LNCAP (cell line): ENCODE measurements around the gene SCAMP3.

Experiments used
- TF ChIP-seq, protein P1 (sequence below): fragments of 450-650 bp; IDR thresholded peaks from 2 replicates; pipeline ENCODE4 v1.5.1; 2017; ENCODE audit warnings: mild to moderate bottlenecking

Gene SCAMP3

DNA sequence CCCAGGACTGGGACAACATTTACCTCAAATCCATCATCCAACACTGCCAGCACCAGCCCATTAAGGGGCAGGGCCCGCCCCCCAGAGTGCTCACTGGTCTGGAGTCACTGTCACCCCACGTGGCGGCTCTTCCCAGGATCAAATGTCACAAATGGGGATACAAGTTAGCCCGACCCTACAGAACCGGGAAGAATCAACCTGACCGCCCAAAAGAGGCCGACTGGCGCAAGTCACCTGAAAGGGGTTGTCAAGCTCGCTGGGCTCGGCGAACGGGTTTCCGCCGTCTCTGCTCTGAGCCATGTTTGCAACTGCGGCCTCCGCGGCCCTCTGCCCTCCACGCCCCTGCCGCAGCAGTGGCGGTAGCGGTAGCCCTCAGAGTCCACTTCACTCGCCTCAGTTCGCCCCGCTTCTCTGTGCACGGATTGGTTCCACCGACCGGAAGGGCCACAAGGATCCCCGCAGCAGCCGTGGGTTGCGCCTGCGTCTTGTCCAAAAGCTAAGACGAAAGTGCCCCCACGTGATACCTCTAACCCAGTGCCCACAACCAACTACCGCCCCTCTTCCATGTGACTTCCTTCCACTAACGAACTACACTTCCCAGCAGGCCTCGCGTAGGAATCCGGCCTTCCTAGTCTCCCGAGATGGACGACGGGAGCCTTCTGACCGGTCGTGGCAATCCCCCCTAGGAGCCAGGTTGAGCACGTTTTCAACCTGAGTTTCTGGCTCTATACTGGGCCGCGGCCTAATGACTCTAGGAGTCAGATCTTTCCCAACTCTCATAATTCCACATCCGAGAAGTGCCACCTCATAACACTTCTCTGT lies at the start of gene SCAMP3:
Gene SCAMP3 (minus strand): TSS at position 509 of the 822 bp plus-strand sequence. CDS start 209 bp downstream, at position 300.
- TF ChIP-seq, protein P1, sequence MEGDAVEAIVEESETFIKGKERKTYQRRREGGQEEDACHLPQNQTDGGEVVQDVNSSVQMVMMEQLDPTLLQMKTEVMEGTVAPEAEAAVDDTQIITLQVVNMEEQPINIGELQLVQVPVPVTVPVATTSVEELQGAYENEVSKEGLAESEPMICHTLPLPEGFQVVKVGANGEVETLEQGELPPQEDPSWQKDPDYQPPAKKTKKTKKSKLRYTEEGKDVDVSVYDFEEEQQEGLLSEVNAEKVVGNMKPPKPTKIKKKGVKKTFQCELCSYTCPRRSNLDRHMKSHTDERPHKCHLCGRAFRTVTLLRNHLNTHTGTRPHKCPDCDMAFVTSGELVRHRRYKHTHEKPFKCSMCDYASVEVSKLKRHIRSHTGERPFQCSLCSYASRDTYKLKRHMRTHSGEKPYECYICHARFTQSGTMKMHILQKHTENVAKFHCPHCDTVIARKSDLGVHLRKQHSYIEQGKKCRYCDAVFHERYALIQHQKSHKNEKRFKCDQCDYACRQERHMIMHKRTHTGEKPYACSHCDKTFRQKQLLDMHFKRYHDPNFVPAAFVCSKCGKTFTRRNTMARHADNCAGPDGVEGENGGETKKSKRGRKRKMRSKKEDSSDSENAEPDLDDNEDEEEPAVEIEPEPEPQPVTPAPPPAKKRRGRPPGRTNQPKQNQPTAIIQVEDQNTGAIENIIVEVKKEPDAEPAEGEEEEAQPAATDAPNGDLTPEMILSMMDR: no peak

DNA sequence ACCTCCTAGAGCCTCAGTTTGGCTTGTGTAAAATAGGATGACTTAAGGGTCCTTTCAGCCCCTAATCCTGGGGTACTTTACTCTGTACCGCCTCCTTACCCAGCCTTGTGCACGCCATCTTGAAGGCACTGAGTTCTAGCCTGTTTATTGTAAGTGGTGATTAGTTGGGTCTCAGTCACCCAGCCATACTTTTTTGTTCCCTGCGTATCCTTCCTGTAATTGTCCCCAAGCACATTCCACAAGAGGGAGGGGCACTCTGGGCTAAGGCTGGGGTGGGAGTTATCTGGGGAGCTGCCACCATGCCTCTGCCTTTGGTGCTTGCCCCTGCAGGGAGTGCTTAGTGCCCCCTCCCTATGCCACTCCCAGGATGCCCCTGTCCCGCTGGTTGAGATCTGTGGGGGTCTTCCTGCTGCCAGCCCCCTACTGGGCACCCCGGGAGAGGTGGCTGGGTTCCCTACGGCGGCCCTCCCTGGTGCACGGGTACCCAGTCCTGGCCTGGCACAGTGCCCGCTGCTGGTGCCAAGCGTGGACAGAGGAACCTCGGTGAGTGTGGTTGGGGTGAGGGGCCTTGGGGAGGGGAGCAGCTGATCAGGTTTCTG lies 47.4 kb upstream of the SCAMP3 start:
- TF ChIP-seq, protein P1: no peak

DNA sequence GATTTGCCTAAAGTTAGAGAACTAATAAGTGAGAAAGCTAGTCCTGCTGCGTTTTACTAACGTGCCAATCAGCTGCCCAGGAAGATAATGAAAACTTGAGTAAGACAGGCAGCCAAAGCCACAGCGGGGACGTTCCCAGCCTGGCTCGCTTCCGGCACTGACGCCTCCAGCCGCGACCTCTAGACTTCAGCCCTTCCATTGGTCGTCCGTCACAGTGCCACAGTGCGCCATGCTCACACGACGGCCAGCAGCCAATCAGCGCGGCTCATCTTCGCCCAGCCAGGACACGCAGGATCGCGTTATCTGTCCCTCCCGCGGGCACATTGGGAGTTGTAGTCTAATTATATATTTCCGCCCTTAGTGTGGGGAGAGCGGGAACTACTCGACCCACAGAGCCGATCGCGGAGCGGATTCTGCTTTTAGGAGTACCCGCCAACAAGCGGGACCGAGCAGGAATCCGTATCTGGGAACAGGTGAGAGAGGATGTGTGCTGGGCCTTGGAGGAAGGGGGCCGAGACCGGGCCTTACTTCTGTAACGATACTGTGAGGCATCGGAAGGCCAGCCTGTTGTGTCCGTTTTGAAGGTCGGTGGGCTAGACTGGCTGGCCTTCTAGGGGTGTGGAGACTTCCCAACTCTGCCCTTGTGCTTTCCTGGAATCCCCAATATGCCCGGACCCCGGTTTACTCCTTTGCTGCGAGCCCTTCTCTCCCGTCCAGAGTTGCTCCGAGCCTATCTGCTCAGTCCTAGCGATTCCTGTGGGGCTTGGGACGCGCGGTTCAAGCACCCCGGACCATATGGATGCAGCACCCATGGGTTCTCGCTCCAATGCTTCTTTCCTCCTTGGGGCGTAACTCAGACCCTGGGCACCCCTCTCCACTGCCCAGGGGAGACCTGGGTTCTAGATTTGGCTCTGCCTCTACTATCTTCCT lies 46.6 kb upstream of the SCAMP3 start, which contains the start of gene FDPS:
Gene FDPS (plus strand): TSS at position 374 of the 930 bp plus-strand sequence. CDS start 924 bp downstream, outside the sequence.
- TF ChIP-seq, protein P1: no peak

GRCh38 chr1:155307247-155307740 lies 45.1 kb upstream of the SCAMP3 start:
- TF ChIP-seq, protein P1: no peak

DNA sequence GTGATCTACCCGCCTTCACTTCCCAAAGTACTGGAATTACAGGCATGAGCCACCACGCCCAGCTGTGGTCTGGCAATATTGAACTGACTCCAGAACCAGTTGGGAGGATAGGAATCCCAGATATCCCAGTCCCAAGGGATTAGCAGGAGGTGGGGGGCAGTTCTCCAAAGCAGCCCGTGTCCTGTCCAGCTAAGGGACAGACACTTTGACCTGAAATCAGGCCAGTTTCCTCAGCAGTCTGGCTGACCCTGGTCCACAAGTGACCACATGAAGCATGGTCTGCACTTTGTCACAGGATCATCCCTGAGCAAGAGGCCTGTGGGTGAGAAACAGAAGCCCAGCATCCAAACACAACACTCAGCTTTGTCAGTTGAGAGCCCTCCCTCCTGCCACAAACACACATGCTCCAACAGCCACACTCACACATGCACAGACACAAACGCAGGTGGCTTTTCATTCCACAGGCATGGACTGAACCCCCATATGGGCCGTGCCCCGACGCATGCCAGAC lies 43.8 kb upstream of the SCAMP3 start:
- TF ChIP-seq, protein P1: no peak

DNA sequence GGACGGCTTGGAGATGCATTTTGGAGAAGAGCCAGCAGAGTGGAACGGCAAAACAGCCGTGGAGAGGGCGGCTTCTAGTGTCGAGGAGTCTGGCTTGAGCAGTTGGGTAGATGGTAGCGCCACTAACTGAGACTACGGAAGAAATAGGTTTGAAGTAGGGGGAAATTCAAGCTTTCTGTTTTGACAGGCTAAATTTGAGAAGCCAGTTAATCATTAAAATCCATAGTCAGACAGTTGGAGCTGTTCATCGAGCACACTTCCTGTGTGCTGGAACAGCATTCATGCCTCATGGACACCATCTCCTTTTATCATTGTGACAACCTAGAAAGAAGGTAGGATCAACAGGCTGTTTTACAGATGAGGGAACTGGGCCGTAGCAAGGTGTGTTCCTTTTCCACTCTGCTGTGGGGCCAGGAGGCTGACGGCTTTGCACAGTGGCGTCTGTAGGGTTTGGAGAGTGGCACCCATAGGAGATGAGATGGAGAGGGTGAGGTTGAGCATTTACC lies 42.5 kb upstream of the SCAMP3 start:
- TF ChIP-seq, protein P1: no peak
